Measurements from ENCODE around the gene BTBD9.

BTBD9 gene

DNA sequence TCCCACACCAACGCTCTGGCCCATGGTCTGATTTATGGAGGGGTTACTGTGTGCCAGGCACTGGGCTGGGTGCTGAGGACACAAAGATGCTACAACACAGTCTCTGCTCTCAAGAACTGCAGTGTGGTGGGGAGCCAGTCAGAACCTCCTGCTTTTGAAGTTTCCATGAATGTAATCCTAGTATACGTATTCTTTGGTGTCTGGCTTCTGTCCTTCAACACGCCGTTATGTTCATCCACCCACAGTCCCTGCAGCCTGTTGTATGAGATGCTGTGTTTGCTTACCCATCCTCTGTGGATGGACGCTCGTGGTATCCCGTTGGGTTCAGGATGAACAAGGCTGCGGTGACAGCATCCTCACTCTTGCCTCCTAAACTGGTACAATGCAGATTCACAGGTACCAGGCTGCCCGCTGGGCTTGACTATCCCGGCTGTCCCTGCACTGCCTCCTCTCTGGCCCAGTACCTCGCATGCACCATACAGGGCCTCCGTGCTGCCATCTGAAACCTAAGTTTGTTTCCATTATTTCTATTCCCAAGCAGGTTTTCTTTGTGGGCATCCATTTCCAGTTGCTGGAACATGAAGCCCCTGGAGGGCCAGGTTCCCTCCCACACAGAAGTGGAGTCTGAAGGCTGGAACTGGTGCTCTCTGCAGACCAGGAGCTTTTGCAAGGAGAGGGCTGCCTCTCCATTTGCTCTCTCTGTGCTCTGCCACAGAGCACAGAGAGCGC lies 455.7 kb downstream of the BTBD9 start:
- TF ChIP-seq, protein P1, sequence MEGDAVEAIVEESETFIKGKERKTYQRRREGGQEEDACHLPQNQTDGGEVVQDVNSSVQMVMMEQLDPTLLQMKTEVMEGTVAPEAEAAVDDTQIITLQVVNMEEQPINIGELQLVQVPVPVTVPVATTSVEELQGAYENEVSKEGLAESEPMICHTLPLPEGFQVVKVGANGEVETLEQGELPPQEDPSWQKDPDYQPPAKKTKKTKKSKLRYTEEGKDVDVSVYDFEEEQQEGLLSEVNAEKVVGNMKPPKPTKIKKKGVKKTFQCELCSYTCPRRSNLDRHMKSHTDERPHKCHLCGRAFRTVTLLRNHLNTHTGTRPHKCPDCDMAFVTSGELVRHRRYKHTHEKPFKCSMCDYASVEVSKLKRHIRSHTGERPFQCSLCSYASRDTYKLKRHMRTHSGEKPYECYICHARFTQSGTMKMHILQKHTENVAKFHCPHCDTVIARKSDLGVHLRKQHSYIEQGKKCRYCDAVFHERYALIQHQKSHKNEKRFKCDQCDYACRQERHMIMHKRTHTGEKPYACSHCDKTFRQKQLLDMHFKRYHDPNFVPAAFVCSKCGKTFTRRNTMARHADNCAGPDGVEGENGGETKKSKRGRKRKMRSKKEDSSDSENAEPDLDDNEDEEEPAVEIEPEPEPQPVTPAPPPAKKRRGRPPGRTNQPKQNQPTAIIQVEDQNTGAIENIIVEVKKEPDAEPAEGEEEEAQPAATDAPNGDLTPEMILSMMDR (IDR thresholded peaks at IDR 0.05; ENCODE audit: insufficient read depth, low read depth, low read length, missing control alignments): no peak
- DNase-seq (ENCODE audit: low read depth): no peak
- H3K4me3 ChIP-seq (ENCODE audit: low read length): no peak overlapping the region

DNA sequence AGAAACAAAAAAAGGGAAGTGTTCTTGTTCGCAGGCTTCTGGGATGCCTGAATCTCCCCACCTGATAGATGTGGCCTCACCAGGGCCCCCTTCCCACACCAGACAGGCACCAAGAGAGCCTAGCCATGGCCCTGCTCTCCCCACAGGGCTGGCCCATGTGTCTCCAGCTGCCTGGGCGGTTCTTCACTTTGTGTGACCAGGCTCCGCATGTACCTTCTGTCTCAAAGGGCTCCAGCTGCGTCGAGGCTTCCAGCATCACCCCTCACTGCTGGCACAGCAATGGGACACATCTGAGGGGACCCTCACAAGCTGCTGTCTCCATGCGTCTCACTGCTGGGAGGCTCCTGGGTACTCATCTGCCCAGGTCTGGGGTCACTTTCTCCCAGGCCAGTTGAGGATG lies 457.3 kb downstream of the BTBD9 start:
- TF ChIP-seq, protein P1 (IDR thresholded peaks at IDR 0.05; ENCODE audit: insufficient read depth, low read depth, low read length, missing control alignments): no peak
- DNase-seq (ENCODE audit: low read depth): no peak
- H3K4me3 ChIP-seq (ENCODE audit: low read length): no peak overlapping the region

DNA sequence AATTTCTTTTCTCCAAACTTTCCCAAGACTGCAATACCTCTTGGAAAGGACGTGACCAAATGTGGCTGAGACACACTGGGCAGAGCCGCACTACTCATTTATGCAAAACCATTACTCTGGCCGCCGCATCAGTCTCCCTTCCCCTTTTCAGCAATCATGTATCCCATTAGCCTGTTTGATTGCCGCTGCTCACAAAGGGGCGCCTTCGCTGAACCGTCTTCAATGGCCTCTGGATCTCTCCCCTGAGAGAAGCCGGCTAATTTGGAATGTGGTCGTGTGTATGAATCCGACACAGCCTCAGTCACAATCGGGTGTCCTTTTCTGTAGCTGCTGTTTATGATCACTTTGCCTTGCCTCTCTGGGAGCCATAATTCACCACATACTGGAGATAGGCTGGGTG lies 459.1 kb downstream of the BTBD9 start:
- H3K4me3 ChIP-seq (ENCODE audit: low read length): no peak overlapping the region
- TF ChIP-seq, protein P1 (IDR thresholded peaks at IDR 0.05; ENCODE audit: insufficient read depth, low read depth, low read length, missing control alignments): no peak
- DNase-seq (ENCODE audit: low read depth): no peak

DNA sequence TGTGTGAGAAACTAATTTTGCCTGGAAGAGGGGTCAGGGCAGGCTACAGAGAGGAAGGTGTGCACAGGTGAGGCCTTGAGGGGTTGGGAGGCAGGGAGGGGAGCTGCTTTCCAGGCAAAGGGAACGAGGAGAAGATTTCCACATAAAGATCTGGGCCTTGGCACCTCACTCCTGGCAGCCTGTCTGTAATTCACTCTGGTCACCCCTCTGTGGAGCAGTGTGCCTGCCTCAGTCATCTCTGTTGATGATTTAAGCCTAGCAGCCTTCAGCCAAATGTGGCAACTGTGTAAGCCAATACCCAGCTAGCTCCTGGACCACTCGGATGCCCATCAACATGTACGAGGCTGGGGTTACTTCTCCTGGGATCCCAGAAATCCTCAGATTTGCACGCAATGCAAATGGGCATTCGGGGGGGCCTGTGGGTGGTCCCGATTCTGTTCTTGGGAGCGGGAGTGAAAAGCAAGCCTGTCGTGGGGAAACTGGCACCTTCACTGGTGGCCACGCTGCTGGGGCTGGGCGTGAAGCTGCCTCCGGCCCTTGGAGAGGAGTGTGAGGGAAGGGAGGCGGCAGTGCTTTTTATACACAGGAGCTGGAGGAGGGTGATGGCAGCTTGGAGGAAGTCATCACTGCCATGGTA lies 459.8 kb downstream of the BTBD9 start:
- no peak overlapping the region for H3K4me3 ChIP-seq (ENCODE audit: low read length)
- TF ChIP-seq, protein P1 (IDR thresholded peaks at IDR 0.05; ENCODE audit: insufficient read depth, low read depth, low read length, missing control alignments): no peak
- no peak for DNase-seq (ENCODE audit: low read depth)

DNA sequence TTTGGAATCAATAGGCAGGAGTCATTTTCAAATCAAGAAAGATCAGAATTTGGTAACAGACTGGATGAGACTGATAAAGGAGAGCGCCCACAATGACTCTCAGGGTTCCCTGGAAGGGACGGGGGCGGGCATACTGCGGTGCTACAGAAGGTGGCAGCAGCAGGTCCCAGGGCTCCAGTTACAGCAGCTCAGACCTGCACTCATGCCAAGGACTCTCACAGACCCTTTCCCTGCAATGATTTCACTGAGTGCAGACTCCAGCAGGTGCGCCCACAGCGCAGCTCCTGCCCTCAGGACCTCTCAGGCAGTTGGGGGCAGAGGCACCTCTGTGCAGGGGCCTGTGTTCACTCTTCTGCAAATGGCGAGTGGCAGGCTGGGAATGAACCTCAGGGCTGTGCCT lies 460.4 kb downstream of the BTBD9 start:
- DNase-seq (ENCODE audit: low read depth): no peak
- TF ChIP-seq, protein P1 (IDR thresholded peaks at IDR 0.05; ENCODE audit: insufficient read depth, low read depth, low read length, missing control alignments): no peak
- H3K4me3 ChIP-seq (ENCODE audit: low read length): no peak overlapping the region

DNA sequence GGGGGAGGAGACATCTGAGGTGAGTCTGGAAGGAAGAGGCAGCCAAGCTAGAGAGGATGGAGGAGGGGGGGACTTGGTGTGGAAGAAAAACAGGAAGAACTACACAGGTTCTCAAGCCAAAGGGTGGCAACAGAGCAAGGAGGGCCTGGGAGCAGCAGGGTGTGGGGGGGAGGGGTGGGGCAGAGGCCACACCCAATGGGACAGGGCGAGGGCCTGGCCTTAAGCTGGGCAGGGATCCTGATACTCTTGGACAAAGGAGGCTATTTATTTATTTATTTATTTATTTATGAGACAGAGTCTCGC lies 461.2 kb downstream of the BTBD9 start:
- TF ChIP-seq, protein P1 (IDR thresholded peaks at IDR 0.05; ENCODE audit: insufficient read depth, low read depth, low read length, missing control alignments): no peak
- H3K4me3 ChIP-seq (ENCODE audit: low read length): no peak overlapping the region
- DNase-seq (ENCODE audit: low read depth): no peak
